K562 (cell line): ENCODE measurements around the gene EQTN. TPM values are rescaled to one million over a fixed set of nuclear protein-coding genes. Genes with fewer than 3 reads are reported as not detected.

ENCODE experiments used
- ATAC-seq: fragments of 200-7000 bp; cut with Tn5 transposase; 3 replicates; pipeline ENCODE4 v1.9.1; 2020; ENCODE audit warnings: moderate library complexity
- BruUV-seq: library from RNA; stranded (reverse); fragments of 400-500 nt; replicated peaks from 2 replicates; lab custom pipeline; 2021; lab: Mats Ljungman, UMichigan
- CTCF ChIA-PET: fragments of 300-600 bp; formaldehyde crosslinking; extraction: SDS; loops from one replicate; lab custom pipeline; 2021; ENCODE audit warnings: low intra/inter-chr PET ratio; lab: Yijun Ruan, JAX
- POLR2A ChIA-PET: fragments of 300-600, 350-650 bp; sonication (Branson Sonifier 250); formaldehyde crosslinking; extraction: SDS; loops from one replicate; lab custom pipeline; 2021; ENCODE audit warnings: antibody characterized with exemption, inconsistent platforms; lab: Yijun Ruan, JAX
- DNase-seq, 4 experiments: peaks; one replicate each; pipeline versions ENCODE4 v3.0.0 to v3.0.0-alpha.2; 2011 to 2018; ENCODE audit warnings: low spot score in 3 of 4, mixed read lengths in 3 of 4; ENCODE audit errors: extremely low read depth in 1 of 4
- FAIRE-seq: peaks from 2 replicates; lab custom pipeline; 2011; peaks lifted over from hg19 to GRCh38; lab: Jason Lieb, UNC
- H2AFZ ChIP-seq: 2 replicates; pipeline ENCODE4 v1.6.0; 2011; ENCODE audit warnings: low read depth, low read length, control low read depth, inconsistent platforms
- H3K27ac ChIP-seq: fragments of 200-600 bp; 3 replicates; pipeline ENCODE4 v1.8.0; 2011; ENCODE audit warnings: low read depth, mild to moderate bottlenecking, control low read depth, inconsistent platforms, low read length, moderate library complexity, mixed read lengths; ENCODE audit errors: extremely low read depth
- H3K27me3 ChIP-seq, 2 experiments: fragments of 300-600 bp in 1 of 2; 2 replicates in 1 of 2; 3 replicates in 1 of 2; pipeline versions ENCODE4 v1.6.0 to v1.8.0; 2011; ENCODE audit warnings: inconsistent platforms in 2 of 2, low read length in 2 of 2, mild to moderate bottlenecking in 1 of 2, mixed read lengths in 1 of 2, moderate library complexity in 1 of 2; ENCODE audit not compliant: control insufficient read depth in 2 of 2, insufficient read depth in 2 of 2
- H3K36me3 ChIP-seq: fragments of 300-600 bp; 3 replicates; pipeline ENCODE4 v1.8.0; 2011; ENCODE audit warnings: mild to moderate bottlenecking, low read length, inconsistent platforms; ENCODE audit not compliant: control insufficient read depth, insufficient read depth
- H3K4me1 ChIP-seq, 2 experiments: fragments of 200-600 bp in 1 of 2; replicated peaks in 1 of 2; 2 replicates in 1 of 2; 3 replicates in 1 of 2; pipeline versions ENCODE4 v1.5.1 to v1.8.0; 2011; ENCODE audit warnings: inconsistent platforms in 2 of 2, low read length in 2 of 2, mild to moderate bottlenecking in 1 of 2, mixed read lengths in 1 of 2, moderate library complexity in 1 of 2; ENCODE audit not compliant: control insufficient read depth in 2 of 2, insufficient read depth in 2 of 2
- H3K4me2 ChIP-seq: 2 replicates; pipeline ENCODE4 v1.6.1; 2011; ENCODE audit warnings: low read length, control low read depth, inconsistent platforms, mixed read lengths; ENCODE audit not compliant: insufficient read depth
- H3K4me3 ChIP-seq: fragments of 200-600 bp; sonication (generic), shearing (Covaris generic); 2 replicates; pipeline ENCODE4 v1.5.1; 2016; ENCODE audit warnings: control low read depth, inconsistent platforms
- H3K79me2 ChIP-seq: fragments of 200-600 bp; 3 replicates; pipeline ENCODE4 v1.8.0; 2011; ENCODE audit warnings: low read length, inconsistent platforms; ENCODE audit not compliant: control insufficient read depth, insufficient read depth
- H3K9ac ChIP-seq, 2 experiments: 2 replicates each; pipeline versions ENCODE4 v1.6.0 to v1.6.1; 2011; ENCODE audit warnings: low read depth in 2 of 2, low read length in 2 of 2, control low read depth in 1 of 2, inconsistent platforms in 1 of 2, mild to moderate bottlenecking in 1 of 2, mixed read lengths in 1 of 2; ENCODE audit not compliant: insufficient read depth in 1 of 2
- H3K9me1 ChIP-seq: one replicate; pipeline ENCODE4 v1.6.0; 2011; ENCODE audit warnings: inconsistent platforms, mild to moderate bottlenecking, low read length, moderate library complexity; ENCODE audit not compliant: control insufficient read depth, insufficient read depth
- H3K9me3 ChIP-seq: replicated peaks from 2 replicates; pipeline ENCODE4 v1.5.1; 2011; ENCODE audit warnings: low read depth, low read length, inconsistent platforms; ENCODE audit not compliant: control insufficient read depth, insufficient read depth
- H4K20me1 ChIP-seq: replicated peaks from 2 replicates; pipeline ENCODE4 v1.6.1; 2011; ENCODE audit warnings: low read length, inconsistent platforms, mixed read lengths; ENCODE audit not compliant: control insufficient read depth, insufficient read depth
- GATA2 ChIP-seq: sonication (generic); formaldehyde crosslinking; IDR thresholded peaks from 2 replicates; pipeline ENCODE4 v1.4.0; 2020; ENCODE audit warnings: mild to moderate bottlenecking, missing genetic modification reagents
- MED1 ChIP-seq: sonication (generic); formaldehyde crosslinking; IDR thresholded peaks from 2 replicates; pipeline ENCODE4 v1.8.1; 2023; ENCODE audit warnings: missing genetic modification reagents, borderline replicate concordance
- PRPF4 ChIP-seq: fragments of 200-400 bp; formaldehyde crosslinking; IDR thresholded peaks from one replicate; pipeline ENCODE4 v1.6.1; 2017; ENCODE audit warnings: low read length, low read depth, mild to moderate bottlenecking; ENCODE audit not compliant: insufficient read depth, poor library complexity, severe bottlenecking
- ZNF316 ChIP-seq: fragments of 450-650 bp; IDR thresholded peaks from 2 replicates; pipeline ENCODE4 v1.6.1; 2016
- ZNF699 ChIP-seq: fragments of 250-450 bp; sonication (Bioruptor Pico); IDR thresholded peaks from 2 replicates; pipeline ENCODE4 v1.8.0; 2021; ENCODE audit warnings: mild to moderate bottlenecking, moderate library complexity; ENCODE audit not compliant: insufficient replicate concordance
- ZNF717 ChIP-seq: fragments of 250-450 bp; sonication (Bioruptor Pico); IDR thresholded peaks from 2 replicates; pipeline ENCODE4 v1.5.0; 2021
- ZNF785 ChIP-seq: fragments of 250-450 bp; sonication (Bioruptor Pico); IDR thresholded peaks from 2 replicates; pipeline ENCODE4 v1.4.0; 2020; ENCODE audit warnings: mild to moderate bottlenecking
- in situ Hi-C: fragments of 300-500 bp; cut with MboI; formaldehyde crosslinking; loops from 4 replicates; pipeline ENCODE4 v1.15.0; 2018; ENCODE audit warnings: inconsistent platforms, mixed read lengths
- intact Hi-C: fragments of 100-400 bp; cut with micrococcal nuclease; formaldehyde crosslinking; loops from 2 replicates; pipeline ENCODE4 v1.14.2; 2022
- polyA plus RNA-seq, 8 experiments: library from polyadenylated mRNA; depleted of rRNA in 4 of 8; stranded (reverse) in 5 of 8; unstranded in 3 of 8; fragments of >200 nt; fragmentation: Nextera tagmentation in 2 of 8; fragmentation: Illumina TruSeq in 1 of 8; extraction: Ambion mirVana in 2 of 8; extraction: Trizol in 1 of 8; gene quantifications; 2 replicates each; pipeline versions ENCODE4 v1.2.1 to v1.2.3, GENCODE V29; 2011 to 2014; ENCODE audit warnings: inconsistent platforms in 1 of 8, missing spikeins in 1 of 8
- total RNA-seq, 7 experiments: library from RNA; depleted of rRNA in 6 of 7; stranded (reverse); fragments of >200 nt in 6 of 7; fragmentation: Illumina TruSeq in 2 of 7; extraction: Trizol in 2 of 7; gene quantifications; 2 replicates each; pipeline versions ENCODE4 v1.2.1 to v1.2.3, GENCODE V29; 2011 to 2021; ENCODE audit warnings: low replicate concordance in 1 of 7
- TF ChIP-seq, protein P1 (sequence below): sonication (generic); formaldehyde crosslinking; IDR thresholded peaks from 2 replicates; pipeline ENCODE4 v1.8.1; 2023; ENCODE audit warnings: mild to moderate bottlenecking, missing genetic modification reagents
- TF ChIP-seq, protein P2 (sequence below), 2 experiments: fragments of 450-650 bp in 1 of 2; sonication (generic) in 1 of 2; formaldehyde crosslinking in 1 of 2; IDR thresholded peaks; 2 replicates each; pipeline versions ENCODE4 v1.7.1 to v1.9.0; 2016 to 2022; ENCODE audit warnings: inconsistent platforms in 1 of 2, mild to moderate bottlenecking in 1 of 2, missing genetic modification reagents in 1 of 2
- TF ChIP-seq, protein P3 (sequence below), 2 experiments: IDR thresholded peaks; 2 replicates each; pipeline ENCODE4 v1.6.1; 2011; ENCODE audit warnings: borderline replicate concordance in 1 of 2, control low read depth in 1 of 2, low read depth in 1 of 2, low read length in 1 of 2, mild to moderate bottlenecking in 1 of 2, mixed read lengths in 1 of 2, moderate library complexity in 1 of 2; ENCODE audit not compliant: insufficient read depth in 1 of 2, insufficient read length in 1 of 2, poor library complexity in 1 of 2, severe bottlenecking in 1 of 2; ENCODE audit errors: extremely low read depth in 1 of 2

EQTN gene
- total and polyA plus RNA-seq, 9 of the 15 experiments (the other 6 are each of a cell fraction or from before 2014, with no cell fraction given): 0.15 to 0.33 (median 0.18) TPM; not detected in 4

DNA sequence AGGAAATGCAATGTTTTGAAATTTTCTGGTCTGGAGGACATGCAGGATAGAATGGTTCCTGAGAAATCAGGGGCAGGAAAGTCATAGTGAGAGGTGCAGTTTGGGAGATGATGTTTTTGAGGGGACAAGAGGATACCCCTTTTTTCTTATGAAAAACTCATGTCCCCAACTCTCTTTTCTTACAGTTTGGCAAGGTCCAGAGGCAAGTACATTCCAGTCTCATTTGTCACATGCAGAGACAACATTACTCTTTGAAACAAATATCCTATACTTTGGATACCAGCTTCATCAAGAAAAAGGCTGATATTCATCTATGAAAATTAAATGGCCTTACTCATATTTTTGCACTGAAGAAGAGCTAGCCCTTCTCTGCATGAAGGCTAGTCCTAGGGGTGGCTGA lies 48.2 kb downstream of the EQTN start:
- H3K27me3 ChIP-seq: no peaks in the 10 kb centered on the region
- no peak for DNase-seq
- ATAC-seq: no peak
- no peak overlapping the region for H3K27ac ChIP-seq
- TF ChIP-seq PRPF4: no peak
- TF ChIP-seq, protein P1, sequence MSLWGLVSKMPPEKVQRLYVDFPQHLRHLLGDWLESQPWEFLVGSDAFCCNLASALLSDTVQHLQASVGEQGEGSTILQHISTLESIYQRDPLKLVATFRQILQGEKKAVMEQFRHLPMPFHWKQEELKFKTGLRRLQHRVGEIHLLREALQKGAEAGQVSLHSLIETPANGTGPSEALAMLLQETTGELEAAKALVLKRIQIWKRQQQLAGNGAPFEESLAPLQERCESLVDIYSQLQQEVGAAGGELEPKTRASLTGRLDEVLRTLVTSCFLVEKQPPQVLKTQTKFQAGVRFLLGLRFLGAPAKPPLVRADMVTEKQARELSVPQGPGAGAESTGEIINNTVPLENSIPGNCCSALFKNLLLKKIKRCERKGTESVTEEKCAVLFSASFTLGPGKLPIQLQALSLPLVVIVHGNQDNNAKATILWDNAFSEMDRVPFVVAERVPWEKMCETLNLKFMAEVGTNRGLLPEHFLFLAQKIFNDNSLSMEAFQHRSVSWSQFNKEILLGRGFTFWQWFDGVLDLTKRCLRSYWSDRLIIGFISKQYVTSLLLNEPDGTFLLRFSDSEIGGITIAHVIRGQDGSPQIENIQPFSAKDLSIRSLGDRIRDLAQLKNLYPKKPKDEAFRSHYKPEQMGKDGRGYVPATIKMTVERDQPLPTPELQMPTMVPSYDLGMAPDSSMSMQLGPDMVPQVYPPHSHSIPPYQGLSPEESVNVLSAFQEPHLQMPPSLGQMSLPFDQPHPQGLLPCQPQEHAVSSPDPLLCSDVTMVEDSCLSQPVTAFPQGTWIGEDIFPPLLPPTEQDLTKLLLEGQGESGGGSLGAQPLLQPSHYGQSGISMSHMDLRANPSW (CRISPR knock-in tag): no peak
- TF ChIP-seq, protein P2, sequence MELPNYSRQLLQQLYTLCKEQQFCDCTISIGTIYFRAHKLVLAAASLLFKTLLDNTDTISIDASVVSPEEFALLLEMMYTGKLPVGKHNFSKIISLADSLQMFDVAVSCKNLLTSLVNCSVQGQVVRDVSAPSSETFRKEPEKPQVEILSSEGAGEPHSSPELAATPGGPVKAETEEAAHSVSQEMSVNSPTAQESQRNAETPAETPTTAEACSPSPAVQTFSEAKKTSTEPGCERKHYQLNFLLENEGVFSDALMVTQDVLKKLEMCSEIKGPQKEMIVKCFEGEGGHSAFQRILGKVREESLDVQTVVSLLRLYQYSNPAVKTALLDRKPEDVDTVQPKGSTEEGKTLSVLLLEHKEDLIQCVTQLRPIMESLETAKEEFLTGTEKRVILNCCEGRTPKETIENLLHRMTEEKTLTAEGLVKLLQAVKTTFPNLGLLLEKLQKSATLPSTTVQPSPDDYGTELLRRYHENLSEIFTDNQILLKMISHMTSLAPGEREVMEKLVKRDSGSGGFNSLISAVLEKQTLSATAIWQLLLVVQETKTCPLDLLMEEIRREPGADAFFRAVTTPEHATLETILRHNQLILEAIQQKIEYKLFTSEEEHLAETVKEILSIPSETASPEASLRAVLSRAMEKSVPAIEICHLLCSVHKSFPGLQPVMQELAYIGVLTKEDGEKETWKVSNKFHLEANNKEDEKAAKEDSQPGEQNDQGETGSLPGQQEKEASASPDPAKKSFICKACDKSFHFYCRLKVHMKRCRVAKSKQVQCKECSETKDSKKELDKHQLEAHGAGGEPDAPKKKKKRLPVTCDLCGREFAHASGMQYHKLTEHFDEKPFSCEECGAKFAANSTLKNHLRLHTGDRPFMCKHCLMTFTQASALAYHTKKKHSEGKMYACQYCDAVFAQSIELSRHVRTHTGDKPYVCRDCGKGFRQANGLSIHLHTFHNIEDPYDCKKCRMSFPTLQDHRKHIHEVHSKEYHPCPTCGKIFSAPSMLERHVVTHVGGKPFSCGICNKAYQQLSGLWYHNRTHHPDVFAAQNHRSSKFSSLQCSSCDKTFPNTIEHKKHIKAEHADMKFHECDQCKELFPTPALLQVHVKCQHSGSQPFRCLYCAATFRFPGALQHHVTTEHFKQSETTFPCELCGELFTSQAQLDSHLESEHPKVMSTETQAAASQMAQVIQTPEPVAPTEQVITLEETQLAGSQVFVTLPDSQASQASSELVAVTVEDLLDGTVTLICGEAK (IDR thresholded peaks at IDR 0.05): no peak
- TF ChIP-seq, protein P2 (CRISPR knock-in tag; IDR thresholded peaks at IDR 0.05): no peak
- TF ChIP-seq, protein P3, sequence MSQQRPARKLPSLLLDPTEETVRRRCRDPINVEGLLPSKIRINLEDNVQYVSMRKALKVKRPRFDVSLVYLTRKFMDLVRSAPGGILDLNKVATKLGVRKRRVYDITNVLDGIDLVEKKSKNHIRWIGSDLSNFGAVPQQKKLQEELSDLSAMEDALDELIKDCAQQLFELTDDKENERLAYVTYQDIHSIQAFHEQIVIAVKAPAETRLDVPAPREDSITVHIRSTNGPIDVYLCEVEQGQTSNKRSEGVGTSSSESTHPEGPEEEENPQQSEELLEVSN (IDR thresholded peaks at IDR 0.05; ENCODE audit: borderline replicate concordance in 1 of 2, extremely low read depth in 1 of 2, insufficient read depth in 1 of 2, insufficient read length in 1 of 2, low read depth in 1 of 2, low read length in 1 of 2, poor library complexity in 1 of 2, severe bottlenecking in 1 of 2): no peak
- no peak for TF ChIP-seq ZNF699 (CRISPR knock-in tag)
- no peak for TF ChIP-seq MED1 (CRISPR knock-in tag)
- no peak for TF ChIP-seq GATA2
- no peak for TF ChIP-seq ZNF316
- TF ChIP-seq ZNF717 (CRISPR knock-in tag): no peak
- no peak for TF ChIP-seq ZNF785
- intact Hi-C loops: no loop called here
- ChIA-PET CTCF (no interaction called here), POLR2A (no interaction called here)
- H3K79me2 ChIP-seq: no peaks in the 10 kb centered on the region
- no peak for FAIRE-seq
- no peak overlapping the region for H3K4me2 ChIP-seq
- no peaks in the 10 kb centered on the region for H3K9me3 ChIP-seq
- no peak overlapping the region for H3K4me3 ChIP-seq
- no peaks in the 10 kb centered on the region for H3K36me3 ChIP-seq
- H3K4me1 ChIP-seq: no peaks in the 10 kb centered on the region
- no peak overlapping the region for H3K9ac ChIP-seq
- H2AFZ ChIP-seq: no peak overlapping the region
- no TSS peak for BruUV-seq
- H4K20me1 ChIP-seq: no peaks in the 10 kb centered on the region
- H3K9me1 ChIP-seq: no peaks in the 10 kb centered on the region
- in situ Hi-C loops: no loop called here
